Stimulated activated CD4-positive, alpha-beta T cell treated with anti-CD3 and anti-CD28 coated beads, Interleukin-4, amount 100 ng/mL, for 1 hour (primary cell): ENCODE measurements around the gene GBF1.
"Not testable (repeated sequence)": the region's sequence is repeated elsewhere in the genome, so short reads cannot be mapped to it uniquely, and the experiment has no call there.

ENCODE experiments used
- DNase-seq: peaks from one replicate; pipeline ENCODE4 v3.0.0-alpha.2; 2020

Gene GBF1

DNA sequence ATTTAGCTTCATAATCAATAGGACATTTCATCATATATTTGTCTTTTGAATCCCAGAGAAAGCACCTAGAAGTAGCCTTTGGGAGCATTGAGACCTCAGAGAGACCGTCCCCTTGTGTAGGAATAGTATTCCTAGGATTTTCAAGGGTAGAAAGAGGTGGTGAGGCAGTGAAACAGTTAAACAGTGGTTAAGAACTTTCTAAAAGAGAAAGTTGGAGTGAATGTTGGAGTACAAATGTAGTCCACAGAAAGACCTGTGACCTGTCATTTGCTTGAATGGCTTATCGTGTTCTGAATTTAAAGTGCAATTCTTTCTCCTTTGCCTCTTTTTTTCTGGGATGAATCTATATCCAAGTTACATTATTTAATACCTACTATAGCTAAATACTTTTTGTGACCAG is 30.0 kb downstream of the GBF1 start:
- DNase-seq: no peak

DNA sequence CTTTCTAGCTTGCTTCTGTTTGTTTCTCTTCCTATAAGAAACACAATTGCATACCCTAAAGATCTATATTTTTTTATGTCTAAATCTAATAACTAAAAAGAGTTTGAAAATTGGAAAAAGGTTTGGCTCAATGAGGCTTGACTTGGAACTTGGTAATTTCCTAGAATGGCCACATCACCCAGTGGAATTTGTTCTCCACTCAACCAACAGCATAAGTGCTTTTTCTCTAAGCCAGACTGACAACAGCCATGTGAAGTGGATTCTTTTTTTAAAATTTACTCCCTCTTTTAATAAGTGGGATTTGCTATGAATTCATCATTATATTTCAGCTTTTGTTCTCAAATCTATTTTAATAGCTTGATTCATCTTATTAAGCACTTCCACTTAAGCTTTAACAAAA is 33.8 kb downstream of the GBF1 start:
- no peak for DNase-seq

GRCh38 chr10:102280397-102281101 is 35.2 kb downstream of the GBF1 start:
- no peak for DNase-seq

DNA sequence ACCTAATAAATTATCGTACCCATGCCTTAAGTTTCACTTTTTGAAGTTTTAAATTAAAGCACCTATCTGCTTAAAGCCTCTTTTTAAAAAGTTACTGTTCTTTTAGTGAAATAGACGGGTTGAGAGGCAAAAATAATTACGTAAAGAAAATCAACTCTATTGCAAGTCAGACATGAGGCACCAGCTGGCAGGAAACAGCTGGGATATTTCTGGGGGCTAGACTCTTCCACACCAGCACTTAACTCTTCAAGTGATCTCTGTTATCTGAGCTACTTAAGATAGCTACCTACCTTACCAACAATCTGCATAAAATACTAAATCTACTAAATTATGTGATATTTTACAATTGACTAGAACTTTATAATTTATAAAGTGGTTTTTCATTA is 35.8 kb downstream of the GBF1 start:
- DNase-seq: no peak

GRCh38 chr10:102283488-102283887 is 38.2 kb downstream of the GBF1 start:
- DNase-seq: no peak

GRCh38 chr10:102283890-102284289 is 38.6 kb downstream of the GBF1 start:
- no peak for DNase-seq

DNA sequence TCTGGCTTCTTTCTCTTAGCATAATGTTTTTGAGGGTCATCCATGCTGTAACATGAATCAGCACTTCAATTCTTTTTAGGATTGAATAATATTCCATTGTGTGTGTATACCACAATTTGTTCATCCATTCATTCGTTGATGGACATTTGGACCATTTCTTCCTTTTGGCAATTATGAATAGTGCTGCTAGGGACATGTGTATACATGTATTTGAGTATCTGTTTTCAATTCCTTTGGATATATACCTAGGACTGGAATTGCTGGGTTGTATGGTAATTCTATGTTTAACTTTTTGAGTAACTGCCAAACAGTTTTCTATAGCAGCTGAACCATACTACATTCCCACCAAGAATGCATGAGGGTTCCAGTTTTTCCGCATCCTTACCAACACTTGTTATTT is 39.2 kb downstream of the GBF1 start:
- DNase-seq: no peak

GRCh38 chr10:102285133-102285532 is 39.8 kb downstream of the GBF1 start:
- DNase-seq: no peak

- DNase-seq: no peak
Observed at GRCh38 chr10:102286216-102286615, 40.9 kb downstream of the GBF1 start.

DNA sequence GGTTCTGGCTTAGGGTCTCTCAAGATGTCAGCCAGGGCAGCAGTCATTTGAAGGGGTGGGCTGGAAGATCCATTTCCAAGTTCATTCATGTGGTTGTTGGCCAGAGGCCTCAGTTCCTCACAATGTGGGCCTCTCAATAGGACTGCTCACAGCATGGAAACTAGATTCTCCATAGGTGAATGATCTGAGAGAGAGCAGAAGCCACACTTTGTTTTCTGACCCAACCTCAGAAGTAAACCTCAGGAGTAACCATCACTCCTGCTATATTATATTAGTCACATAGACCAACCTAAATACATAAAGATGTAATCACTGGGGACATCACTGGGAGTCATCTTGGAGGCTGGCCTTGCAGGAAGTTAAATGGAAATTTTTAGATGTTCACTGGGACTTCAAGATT is 42.2 kb downstream of the GBF1 start:
- no peak for DNase-seq

DNA sequence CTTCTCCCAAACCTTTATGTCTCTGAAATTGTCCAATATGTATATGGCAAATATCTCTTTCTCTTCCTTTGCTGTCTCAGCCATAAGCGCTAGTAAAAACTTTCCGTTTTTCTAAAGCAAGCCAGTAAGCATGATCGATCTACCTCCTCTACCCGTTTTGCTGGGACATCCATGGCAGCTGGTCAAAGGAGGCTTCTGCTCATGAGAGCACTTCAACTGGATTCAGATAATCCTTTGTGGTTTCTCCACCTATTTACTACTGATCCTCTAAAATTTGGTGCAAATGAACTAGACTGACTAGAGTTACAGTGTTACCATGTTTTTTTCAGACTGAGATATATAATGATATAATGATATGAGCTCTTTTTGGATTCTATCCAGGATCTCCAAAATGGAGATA is 42.7 kb downstream of the GBF1 start:
- DNase-seq: no peak

DNA sequence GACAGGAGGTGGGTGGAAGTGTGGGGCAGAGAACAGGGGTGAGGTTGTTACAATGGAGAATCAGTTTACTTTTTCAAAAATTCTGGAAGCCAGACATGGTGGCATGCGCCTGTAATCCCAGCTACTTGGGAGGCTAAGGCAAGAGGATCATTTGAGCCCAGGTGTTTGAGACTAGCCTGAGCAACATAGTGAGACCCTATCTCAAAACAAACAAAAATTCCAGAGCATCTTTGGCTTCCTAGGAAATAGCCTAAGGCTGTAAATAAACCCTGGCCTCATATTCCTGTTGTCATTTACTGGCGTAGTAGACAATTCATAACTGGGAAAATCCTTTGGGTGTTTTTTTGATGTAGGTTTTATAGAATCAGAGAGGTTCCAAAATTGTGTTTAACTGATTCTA is 44.0 kb downstream of the GBF1 start:
- DNase-seq: no peak

GRCh38 chr10:102289840-102290239 is 44.5 kb downstream of the GBF1 start:
- no peak for DNase-seq

GRCh38 chr10:102291221-102291905 is 46.0 kb downstream of the GBF1 start:
- DNase-seq: no peak

- DNase-seq: no peak
Observed at GRCh38 chr10:102297101-102297500, 51.8 kb downstream of the GBF1 start.

- DNase-seq: no peak
Observed at GRCh38 chr10:102298899-102299298, 53.6 kb downstream of the GBF1 start.

DNA sequence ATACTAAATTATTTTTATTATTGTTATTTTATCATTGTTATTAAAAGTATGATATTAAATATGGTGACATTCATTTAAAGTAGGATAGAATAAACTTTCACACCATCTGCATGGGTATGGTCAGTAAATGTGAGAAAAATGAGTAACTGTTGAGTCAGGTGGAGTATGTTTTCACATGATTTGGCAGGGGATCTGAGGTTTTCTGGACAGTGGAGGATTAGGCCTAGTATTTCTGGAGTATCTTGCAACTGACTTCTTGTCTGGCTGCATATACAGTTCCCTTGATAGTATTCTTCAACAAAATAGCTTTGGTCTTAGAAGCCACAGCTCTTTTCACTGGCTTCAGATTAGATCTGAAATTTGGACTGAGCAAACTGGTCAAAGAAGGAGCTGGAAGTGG is 54.5 kb downstream of the GBF1 start:
- no peak for DNase-seq

- DNase-seq: no peak
Observed at GRCh38 chr10:102300278-102300843, 55.0 kb downstream of the GBF1 start.

GRCh38 chr10:102300912-102301311 is 55.6 kb downstream of the GBF1 start:
- not testable (repeated sequence) for DNase-seq

- DNase-seq: not testable (repeated sequence)
Observed at GRCh38 chr10:102301332-102301731, 56.0 kb downstream of the GBF1 start.

DNA sequence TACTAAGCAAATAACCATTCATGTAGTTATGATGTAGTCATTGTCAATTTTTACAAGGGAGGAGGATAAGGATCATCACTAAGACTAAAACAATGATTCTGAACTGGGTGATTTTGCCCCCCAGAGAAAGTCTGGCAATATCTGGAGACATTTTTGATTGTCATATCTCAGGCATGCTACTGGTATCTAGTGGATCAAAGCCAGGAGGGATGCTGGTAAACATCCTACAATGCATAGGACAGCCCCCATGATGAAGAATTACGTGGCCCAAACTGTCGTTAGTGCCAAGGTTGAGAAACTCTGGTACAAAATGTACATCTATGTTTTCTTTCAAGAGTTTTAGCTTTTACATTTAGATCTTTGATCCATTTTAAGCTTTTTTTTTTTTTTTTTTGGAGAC is 57.3 kb downstream of the GBF1 start:
- no peak for DNase-seq

DNA sequence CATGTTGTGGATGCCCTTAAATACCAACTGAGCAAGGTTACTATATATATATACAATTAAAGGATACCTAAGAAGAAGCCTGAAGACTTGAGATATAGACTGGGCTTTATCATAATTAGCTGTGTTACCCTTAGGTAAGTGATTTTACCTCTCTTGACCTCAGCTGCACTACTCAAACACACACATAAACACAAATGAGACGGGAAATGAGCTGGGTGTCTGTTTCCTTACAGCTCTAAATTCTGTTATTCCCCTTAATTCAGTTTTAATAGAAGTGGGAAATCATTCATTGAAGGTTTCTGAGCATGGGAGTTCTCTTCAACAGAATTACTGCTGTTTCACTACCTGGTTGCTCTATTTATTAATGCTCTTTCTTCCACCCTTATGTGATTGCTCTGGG is 60.7 kb downstream of the GBF1 start:
- no peak for DNase-seq

DNA sequence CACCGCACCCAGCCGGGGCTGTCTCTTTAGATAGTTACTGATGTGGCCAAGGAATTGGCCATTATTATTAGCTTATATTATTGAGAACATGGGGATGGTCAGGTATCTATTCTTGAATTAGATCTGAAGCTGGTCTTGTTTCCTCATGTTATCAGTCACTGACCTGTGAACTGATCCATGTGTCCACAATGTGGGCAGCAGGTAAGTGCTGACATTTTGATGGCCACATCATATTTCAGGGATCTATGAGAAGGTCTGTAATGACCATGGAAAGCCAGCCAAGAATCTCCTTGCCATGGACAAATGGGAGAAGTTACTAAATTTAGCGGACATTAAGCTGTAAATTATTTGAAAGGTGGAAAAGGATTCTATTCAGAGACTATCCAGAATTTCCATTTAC is 61.4 kb downstream of the GBF1 start:
- DNase-seq: no peak

GRCh38 chr10:102308318-102308717 is 63.0 kb downstream of the GBF1 start:
- not testable (repeated sequence) for DNase-seq

DNA sequence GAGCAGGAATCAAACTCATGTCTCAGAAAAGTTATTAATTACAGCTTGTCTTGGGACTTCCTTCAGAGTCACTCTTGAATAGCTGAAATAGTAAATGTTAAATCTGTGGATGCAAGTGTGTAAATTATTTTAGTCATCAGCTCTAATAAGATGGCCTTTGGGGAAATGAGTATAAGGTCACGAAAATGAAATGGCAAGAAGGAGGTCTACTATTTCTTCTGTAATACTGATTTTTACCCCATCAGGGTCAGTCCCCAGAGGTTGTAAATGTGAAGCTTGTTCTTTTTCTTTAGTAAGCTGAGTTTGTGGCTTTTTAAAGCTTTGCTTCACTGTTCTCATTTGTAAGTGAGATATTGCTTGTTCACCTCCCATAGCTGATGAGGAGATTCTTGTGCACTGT is 63.9 kb downstream of the GBF1 start:
- no peak for DNase-seq
